HG03457 (cell line): ENCODE results near the gene TPM2.

ENCODE experiments used
- ATAC-seq: cut with Tn5 transposase; IDR thresholded peaks from one replicate; pipeline ENCODE4 v1.9.1; 2021; ENCODE audit warnings: moderate number of reproducible peaks; ENCODE audit not compliant: unreplicated experiment

The TPM2 gene

DNA sequence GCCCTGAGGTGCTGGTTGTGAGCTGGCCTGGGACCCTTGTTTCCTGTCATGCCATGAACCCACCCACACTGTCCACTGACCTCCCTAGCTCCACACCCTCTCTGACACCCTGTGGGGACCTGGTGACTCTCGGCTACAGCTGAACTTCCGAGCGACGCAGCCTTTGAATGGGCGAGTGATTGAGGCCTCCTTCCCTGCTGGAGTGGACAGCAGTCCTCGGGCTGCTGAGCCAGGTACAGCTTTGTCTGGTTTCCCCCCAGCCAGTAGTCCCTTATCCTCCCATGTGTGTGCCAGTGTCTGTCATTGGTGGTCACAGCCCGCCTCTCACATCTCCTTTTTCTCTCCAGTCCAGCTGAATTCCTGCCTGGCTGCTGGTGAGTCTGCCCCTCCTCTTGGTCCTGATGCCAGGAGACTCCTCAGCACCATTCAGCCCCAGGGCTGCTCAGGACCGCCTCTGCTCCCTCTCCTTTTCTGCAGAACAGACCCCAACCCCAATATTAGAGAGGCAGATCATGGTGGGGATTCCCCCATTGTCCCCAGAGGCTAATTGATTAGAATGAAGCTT, 9.9 kb downstream of the TPM2 start:
- no peak for ATAC-seq

DNA sequence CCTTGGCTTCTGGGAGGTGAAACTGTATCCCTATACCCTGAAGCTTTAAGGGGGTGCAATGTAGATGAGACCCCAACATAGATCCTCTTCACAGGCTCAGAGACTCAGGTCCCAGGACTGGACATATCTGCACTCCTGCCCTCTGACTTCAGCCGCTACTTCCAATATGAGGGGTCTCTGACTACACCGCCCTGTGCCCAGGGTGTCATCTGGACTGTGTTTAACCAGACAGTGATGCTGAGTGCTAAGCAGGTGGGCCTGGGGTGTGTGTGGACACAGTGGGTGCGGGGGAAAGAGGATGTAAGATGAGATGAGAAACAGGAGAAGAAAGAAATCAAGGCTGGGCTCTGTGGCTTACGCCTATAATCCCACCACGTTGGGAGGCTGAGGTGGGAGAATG, 10.6 kb downstream of the TPM2 start:
- no peak for ATAC-seq

- ATAC-seq: no peak
Measured at GRCh38 chr9:35675732-35676392, 13.9 kb downstream of the TPM2 start.

DNA sequence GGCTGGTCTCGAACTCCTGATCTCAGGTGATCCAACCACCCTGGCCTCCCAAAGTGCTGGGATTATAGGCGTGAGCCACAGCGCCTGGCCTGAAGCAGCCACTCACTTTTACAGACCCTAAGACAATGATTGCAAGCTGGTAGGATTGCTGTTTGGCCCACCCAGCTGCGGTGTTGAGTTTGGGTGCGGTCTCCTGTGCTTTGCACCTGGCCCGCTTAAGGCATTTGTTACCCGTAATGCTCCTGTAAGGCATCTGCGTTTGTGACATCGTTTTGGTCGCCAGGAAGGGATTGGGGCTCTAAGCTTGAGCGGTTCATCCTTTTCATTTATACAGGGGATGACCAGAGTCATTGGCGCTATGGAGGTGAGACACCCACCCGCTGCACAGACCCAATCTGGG, 14.5 kb downstream of the TPM2 start:
- ATAC-seq: no peak

DNA sequence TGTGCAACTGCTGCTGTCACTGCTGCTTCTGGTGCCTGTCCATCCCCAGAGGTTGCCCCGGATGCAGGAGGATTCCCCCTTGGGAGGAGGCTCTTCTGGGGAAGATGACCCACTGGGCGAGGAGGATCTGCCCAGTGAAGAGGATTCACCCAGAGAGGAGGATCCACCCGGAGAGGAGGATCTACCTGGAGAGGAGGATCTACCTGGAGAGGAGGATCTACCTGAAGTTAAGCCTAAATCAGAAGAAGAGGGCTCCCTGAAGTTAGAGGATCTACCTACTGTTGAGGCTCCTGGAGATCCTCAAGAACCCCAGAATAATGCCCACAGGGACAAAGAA, 15.7 kb downstream of the TPM2 start:
- no peak for ATAC-seq

- no peak for ATAC-seq
Measured at GRCh38 chr9:35673132-35674024, 16.3 kb downstream of the TPM2 start, which contains the start of gene CA9. Gene CA9 (plus strand): TSS chr9:35673928. CDS start chr9:35673960, 32 bp downstream.

DNA sequence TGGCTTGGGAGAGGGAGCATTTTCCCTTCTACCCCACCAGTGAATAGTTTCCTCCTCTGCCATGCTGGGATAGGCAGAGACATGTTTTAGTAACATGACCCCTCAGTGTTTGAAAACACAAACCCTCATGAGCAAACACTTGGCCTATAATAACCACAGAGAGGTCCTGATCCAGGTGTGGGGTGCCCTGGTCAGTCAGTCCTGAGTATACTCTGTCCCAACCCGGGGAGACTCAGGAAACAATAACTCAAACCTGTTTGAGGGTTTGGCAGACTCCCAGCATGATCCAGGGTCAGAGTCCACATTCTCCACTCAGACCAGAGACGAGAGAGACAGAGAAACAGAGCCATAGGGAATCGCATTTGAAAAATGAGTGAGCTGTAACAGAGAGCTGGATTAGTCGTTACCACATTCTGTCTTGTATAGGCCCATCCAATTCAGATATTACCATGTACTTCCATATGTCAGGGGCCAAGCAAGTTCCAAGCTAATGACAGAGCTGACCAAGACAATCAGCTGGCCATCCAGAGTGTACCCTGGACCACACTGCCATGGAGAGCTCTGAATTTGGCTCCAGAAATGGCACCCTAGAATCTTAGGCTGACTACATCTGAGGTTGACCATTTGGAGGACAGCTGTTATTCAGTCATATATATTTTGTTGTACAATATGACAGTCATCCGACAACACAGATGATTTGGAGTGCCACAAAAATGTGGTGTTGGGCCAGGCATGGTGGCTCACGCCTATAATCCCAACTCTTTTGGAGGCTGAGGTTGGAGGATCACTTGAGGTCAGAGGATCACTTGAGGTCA, 20.2 kb downstream of the TPM2 start:
- ATAC-seq: no peak

DNA sequence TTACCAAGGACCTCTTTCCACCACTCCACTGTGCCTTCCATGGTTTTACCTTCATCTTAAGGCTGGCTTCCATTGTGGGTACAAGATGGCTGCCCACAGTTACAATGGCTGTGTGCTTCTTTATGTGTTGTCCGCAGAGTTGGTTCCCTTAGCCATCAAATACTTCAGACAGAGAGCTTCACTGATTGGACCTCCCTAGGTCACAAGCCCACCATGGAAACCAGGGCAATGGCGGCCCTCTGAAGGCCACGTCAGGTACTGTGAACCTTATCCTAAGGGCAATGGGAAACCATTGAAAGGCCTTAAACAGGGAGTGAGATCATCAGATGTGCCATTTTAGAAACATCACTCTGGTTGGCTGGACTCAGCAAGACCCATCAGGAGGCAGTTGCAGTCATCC, 21.8 kb downstream of the TPM2 start:
- ATAC-seq: no peak

GRCh38 chr9:35666549-35666948, 23.2 kb downstream of the TPM2 start:
- ATAC-seq: no peak

DNA sequence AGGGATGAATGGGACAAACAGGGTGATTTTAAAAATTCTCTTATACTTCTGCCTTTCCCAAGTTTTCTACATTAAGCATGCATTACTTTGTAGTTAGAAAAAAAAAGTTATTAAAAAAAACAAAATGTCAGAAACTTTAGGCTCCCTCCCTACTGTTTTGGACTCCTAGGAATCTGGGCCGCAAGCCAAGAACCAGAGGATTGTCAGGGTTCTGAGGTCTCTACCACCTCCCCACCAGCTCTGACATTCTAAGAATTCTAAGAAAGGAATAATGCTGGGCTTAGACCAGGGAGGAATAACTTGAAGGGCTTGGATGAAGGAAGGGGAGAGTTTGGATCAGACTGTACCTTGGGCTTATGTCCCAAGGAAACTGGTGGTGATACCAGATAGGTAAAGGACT, 23.7 kb downstream of the TPM2 start:
- ATAC-seq: no peak

DNA sequence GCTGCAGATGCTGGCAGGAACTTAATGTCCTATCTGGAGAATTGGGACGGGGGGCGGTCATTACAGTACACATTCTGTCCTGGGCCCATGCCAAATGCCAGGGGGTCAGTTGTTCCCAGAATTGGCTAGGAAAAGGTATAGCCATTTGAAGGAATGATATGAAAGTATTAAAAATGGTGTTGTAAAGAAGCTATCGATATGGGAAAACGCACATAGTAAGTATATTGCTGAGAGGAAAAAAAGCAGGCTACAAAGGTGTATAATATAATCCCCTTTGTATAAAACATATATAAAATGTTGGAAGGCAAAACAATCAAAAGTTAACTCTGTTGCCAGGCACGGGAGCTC, 24.3 kb downstream of the TPM2 start:
- ATAC-seq: no peak

GRCh38 chr9:35664531-35665470, 24.9 kb downstream of the TPM2 start, which contains the start of gene ARHGEF39:
Gene ARHGEF39 (minus strand): TSS chr9:35665195. CDS start chr9:35665169, 26 bp downstream.
- peak; percentile 44 for ATAC-seq

- no peak for ATAC-seq
Measured at GRCh38 chr9:35662437-35662836, 27.3 kb downstream of the TPM2 start.

DNA sequence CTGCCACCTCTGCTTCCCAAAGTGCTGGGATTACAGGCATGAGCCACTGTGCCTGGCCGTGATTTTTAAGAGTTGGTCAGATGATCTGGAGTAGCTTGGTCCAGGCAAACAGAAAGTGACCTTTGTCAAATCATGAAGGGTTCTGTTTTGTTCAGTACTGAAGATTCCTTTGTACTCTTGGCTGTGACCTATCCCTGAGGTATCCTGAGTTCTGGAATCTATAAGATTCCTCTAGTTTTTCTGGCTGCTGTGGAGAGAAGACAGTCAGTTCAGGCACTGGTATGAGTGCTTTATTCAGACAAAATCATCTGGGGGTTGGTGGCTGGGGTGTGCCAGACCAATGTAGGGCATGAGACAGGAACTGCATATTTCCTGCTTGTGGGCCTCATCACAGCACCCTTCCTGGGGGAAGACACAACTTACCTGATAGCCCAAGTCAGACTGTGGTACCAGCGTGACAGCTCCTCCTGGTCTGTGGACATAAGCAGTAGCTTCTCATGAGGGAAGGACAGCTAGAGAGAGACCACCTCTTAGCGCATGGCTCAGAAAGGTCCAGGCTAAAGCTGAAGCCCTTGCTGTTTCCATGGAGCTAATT, 27.9 kb downstream of the TPM2 start:
- no peak for ATAC-seq

DNA sequence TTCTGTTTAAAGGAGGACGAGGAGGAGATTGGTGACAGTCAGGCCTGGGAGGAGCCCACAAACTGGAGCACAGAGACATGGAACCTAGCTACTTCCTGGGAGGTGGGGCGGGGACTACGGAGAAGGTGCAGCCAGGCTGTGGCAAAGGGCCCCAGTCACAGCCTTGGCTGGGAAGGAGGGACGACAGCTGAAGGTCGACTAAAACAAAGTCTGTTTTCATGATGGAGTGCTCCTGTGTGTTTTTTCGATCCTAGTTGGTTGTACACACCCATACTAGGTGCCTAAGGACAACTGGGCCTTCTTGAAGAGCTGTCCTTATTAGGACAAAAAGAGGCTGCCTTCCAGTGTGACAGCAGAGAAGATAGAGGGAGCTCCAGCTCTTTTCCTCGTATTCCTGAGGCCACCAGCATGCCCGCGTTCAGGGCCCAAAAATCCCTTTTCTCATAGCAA, 28.7 kb downstream of the TPM2 start:
- no peak for ATAC-seq

DNA sequence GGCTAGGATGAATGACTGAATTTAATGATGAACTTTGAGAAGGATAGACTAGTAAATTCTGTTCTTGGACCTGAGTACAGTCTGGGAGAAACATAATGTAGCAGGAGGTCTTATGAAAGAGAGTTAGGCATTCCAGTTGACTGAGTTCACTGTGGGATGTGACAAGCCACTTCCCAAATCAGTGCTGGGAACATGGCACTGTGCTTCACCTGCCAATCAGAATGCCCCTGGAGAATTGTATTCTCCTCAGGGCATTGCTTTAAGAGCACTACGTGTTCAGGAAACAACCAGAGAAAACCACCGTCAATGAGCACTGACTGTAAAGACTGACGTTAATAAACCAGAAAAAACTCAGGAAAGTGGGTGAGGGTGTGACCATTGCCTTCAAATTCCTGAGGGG, 30.4 kb downstream of the TPM2 start:
- no peak for ATAC-seq

- ATAC-seq: no peak
Measured at GRCh38 chr9:35658968-35659220, 30.8 kb downstream of the TPM2 start.

DNA sequence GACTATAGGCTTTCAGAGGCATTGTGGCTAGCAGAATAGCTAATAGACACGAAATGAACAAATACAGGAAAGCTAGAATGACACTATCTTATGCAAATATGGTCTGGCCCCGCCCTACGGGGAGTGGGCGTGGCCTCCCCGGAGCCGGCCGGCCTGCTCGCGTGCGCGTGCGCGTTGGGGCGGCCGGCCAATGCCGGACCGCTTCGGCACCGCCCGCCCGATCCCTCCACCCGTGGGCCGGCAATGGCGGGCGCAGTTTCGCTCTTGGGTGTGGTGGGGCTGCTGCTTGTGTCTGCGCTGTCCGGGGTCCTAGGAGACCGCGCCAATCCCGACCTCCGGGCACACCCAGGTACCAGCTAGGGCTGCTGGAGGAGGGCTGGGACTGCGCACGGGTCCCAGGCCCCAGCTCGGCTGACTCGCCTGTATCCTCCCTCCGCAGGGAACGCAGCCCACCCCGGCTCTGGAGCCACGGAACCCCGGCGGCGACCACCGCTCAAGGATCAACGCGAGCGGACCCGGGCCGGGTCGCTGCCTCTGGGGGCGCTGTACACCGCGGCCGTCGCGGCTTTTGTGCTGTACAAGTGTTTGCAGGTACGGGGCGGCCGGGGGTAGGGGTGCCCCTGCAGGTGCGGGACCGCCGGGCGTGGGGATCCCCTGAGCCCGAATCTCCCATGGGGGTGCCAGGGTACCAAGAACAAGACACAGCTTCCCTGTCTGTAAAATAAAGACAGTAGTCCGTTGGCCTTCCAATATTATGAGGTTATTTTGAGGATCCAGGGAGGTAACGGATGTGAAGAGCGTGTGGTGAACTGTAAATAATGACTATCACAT, 31.4 kb downstream of the TPM2 start, which contains the start of gene CCDC107:
Gene CCDC107, plus strand, starts transcription at position 156 of the 831 bp plus-strand sequence. Its CDS starts 88 bp downstream, at position 244.
- peak; percentile 38 for ATAC-seq
